Activated naive CD8-positive, alpha-beta T cell (primary cell): ENCODE results near the gene PXDC1.

Experiments used
- H3K27ac Mint-ChIP-seq: one replicate; pipeline ENCODE4 v1.8.0; 2021; ENCODE audit warnings: mixed read lengths
- H3K27me3 Mint-ChIP-seq: one replicate; pipeline ENCODE4 v1.8.0; 2021; ENCODE audit warnings: mixed read lengths
- H3K36me3 Mint-ChIP-seq: one replicate; pipeline ENCODE4 v1.8.0; 2021; ENCODE audit warnings: mixed read lengths
- H3K4me1 Mint-ChIP-seq: one replicate; pipeline ENCODE4 v1.8.0; 2021; ENCODE audit warnings: low read depth, mixed read lengths
- H3K4me3 Mint-ChIP-seq: one replicate; pipeline ENCODE4 v1.8.0; 2021; ENCODE audit warnings: mild to moderate bottlenecking, mixed read lengths
- H3K9me3 Mint-ChIP-seq: one replicate; pipeline ENCODE4 v1.8.0; 2021; ENCODE audit warnings: low read depth, mixed read lengths

PXDC1 gene

DNA sequence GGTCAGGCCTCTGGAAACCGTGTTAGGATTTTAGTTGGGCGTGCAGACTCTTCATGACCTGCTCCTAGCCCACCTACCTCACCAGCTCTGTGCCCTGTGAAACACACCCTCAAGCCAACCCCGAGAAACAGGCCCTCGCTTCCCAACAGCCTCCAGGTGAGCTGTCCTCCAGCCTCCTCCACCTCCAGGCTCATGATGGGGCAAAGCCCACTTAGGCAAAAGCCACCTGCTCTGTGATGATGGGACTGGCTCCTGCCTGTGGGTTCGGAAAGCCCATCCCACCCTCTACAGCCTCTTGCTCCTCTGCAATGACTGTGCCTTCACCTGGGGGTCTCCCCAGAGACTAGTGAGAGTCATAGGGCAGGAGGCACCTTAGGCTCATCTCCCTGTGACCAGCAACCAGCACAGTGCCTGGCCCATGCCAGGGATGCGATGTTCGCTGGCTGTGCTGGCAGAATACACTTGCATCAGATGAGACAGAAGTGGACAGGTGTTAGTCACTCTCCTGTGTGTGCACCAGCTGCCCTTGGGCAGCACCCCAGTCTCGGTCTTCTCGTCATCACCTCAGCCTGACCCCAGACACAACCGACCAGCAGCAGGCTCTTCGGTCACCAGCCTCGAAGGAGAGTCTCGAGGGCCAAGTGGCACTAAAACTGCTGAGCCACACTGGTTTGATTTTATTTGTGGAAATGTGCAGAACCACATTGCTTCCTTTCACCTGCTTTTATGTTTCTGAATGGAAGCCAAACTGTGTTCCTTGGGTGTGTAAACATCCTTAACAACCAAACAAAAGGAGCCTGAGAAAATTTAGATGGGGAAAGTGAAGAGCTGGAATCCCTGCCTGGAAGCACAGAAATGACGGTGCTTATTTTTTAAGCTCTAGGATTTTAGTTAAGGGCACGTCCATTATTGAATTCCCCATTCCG lies 10.7 kb downstream of the PXDC1 start:
- H3K4me1 Mint-ChIP-seq = peaks cover 9% of the 10 kb centered on the region
- H3K4me3 Mint-ChIP-seq = no peak overlapping the region
- H3K27ac Mint-ChIP-seq = no peak overlapping the region
- peaks cover 11% of the 10 kb centered on the region for H3K27me3 Mint-ChIP-seq
- H3K36me3 Mint-ChIP-seq = no peaks in the 10 kb centered on the region
- no peaks in the 10 kb centered on the region for H3K9me3 Mint-ChIP-seq

DNA sequence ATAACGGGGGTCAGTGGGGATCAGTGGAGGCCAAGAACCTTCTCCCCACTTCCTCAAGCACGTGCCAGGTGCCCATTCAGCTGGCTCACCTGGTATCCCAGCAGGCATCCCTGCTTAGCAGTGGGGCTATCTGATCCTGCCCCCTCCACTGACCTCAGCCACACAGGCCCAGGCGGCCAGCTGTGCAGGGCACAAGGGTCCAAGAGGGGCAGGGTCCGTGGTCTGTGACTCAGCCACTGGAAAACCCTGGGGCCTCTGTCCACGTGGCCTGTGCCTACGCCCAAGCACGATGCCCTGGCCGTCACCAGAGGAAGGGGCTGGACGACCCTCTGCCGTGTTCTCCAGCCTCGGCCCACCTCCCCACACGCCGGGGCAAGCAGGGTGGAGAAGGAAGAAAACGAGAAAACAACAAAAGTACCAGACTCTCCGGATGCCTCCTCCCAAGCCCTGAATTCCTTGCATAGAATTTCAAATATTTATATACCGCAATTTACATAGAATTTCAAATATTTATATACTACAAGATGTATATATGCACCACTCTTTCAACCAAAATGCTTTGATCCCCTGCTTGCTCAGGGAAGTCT lies 12.1 kb downstream of the PXDC1 start:
- H3K4me1 Mint-ChIP-seq = peaks cover 9% of the 10 kb centered on the region
- no peak overlapping the region for H3K27ac Mint-ChIP-seq
- no peak overlapping the region for H3K4me3 Mint-ChIP-seq
- no peaks in the 10 kb centered on the region for H3K36me3 Mint-ChIP-seq
- no peaks in the 10 kb centered on the region for H3K9me3 Mint-ChIP-seq
- H3K27me3 Mint-ChIP-seq = peaks cover 11% of the 10 kb centered on the region

DNA sequence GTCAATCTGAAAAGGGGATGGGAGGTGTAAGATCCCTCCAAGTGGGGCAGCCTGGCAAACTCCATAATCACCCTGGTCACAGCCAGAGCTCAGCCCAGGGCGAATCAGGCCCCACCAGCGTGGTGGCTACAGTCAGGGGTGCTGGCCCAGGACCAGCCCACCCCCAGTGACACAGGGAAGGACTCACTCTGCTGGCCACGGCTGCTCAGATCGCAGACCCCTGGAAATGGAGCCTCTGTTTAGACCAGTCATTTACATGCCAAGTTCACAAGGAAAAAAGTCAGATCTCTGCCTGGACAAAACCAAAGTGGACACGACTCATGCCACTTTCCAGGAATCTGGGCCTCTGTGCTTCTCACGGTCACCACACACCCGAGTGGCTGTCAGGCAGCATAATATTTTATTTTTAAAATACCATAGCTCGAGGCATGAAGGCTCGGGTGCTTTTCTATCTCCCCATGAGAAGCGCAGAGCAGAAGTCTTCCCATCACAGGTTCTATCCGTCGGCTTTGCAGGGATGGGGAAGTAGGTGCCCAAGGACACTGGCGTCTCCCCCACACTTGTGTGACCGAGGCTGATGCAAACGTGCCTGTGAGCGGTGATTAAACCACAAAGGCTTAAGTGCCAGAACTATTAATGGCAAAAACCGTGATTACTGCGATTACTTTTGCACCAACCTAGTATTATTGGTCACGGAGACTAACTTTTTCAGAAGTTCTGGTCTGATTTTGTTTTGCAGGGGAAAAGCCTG lies 13.0 kb downstream of the PXDC1 start:
- Mint-ChIP-seq H3K27ac (no peak overlapping the region), H3K36me3 (no peaks in the 10 kb centered on the region), H3K27me3 (peaks cover 15% of the 10 kb centered on the region), H3K9me3 (no peaks in the 10 kb centered on the region), H3K4me1 (peaks cover 9% of the 10 kb centered on the region), H3K4me3 (no peak overlapping the region)

DNA sequence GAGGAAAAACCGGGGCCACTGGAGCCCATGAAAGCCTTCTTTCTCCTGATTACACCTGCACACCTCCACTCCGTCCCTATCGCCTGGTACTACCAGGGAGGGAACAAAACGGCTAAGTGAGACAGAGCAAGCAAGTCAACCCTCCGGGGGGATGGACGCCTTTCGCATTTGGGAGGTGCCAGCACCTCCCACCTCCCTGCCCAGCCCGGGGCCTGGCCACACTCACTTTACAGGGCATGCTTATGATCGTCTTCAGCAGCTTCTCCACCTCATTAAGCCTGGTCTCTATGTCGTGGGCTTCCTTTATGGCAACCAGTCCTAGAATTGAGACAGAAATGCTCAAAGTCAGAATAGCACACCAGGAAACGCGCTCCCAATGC lies 13.7 kb downstream of the PXDC1 start:
- Mint-ChIP-seq H3K9me3 (no peaks in the 10 kb centered on the region), H3K27me3 (peaks cover 15% of the 10 kb centered on the region), H3K36me3 (no peaks in the 10 kb centered on the region), H3K4me1 (peaks cover 5% of the 10 kb centered on the region), H3K27ac (no peak overlapping the region), H3K4me3 (no peak overlapping the region)

DNA sequence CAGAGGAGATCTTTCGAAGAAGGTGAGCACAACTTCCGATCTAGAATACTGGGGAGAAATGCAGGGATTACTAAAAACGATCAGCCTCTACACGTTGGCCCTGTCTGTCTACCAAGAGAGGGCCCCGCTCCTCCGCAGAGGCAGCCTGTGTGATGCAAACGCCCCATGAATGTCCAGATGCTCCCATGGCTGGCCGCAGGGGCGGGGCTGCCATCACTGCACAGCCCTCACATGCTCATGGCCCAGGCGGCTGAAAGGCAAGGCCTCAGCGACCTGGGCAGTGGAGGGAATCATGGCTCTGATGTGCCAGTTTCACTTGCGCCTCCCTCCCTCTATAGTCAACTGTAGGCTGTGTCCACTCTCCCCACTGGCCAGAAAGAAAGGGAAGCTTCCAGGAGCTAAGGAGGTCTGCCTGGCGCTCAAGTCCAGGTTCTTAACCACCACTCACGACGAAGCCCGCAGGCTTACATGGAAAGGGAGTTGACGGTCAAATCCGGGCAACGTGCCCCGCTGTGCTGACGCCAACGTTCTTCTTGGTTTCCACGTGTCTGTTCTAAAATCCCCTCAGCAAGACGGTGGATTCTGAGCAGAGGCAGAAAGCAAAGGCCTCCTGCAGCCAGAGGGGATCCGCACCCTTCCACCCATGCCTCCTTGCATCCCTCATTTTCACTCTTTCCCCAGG lies 14.2 kb downstream of the PXDC1 start:
- H3K4me1 Mint-ChIP-seq = peaks cover 1% of the 10 kb centered on the region
- peaks cover 15% of the 10 kb centered on the region for H3K27me3 Mint-ChIP-seq
- H3K27ac Mint-ChIP-seq = no peak overlapping the region
- no peaks in the 10 kb centered on the region for H3K36me3 Mint-ChIP-seq
- no peaks in the 10 kb centered on the region for H3K9me3 Mint-ChIP-seq
- H3K4me3 Mint-ChIP-seq = no peak overlapping the region

DNA sequence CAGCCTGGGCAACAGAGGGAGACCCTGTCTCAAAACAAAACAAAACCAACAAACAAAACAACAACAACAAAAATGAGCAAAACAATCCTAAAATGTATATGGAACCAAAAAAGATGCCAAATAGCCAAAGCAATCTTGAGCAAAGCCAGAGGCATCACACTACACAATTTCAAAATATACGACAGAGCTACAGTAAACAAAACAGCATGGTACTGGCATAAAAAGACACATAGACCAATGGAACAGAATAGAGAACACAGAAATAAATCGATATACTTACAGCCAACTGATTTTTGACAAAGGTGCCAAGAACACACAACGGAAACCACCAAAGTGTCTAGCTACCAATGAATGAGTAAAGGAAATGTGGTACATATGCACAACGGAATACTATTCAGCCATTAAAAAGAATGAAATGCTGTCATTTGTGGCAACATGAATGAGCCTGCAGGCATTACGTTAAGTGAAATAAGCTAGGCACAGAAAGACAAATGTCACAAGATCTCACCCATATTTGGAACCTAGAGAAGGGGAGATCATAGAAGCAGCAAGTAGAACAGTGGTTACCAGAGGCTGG lies 16.4 kb downstream of the PXDC1 start:
- Mint-ChIP-seq H3K36me3 (no peaks in the 10 kb centered on the region), H3K4me1 (no peaks in the 10 kb centered on the region), H3K27ac (no peak overlapping the region), H3K4me3 (no peak overlapping the region), H3K27me3 (peaks cover 11% of the 10 kb centered on the region), H3K9me3 (no peaks in the 10 kb centered on the region)

DNA sequence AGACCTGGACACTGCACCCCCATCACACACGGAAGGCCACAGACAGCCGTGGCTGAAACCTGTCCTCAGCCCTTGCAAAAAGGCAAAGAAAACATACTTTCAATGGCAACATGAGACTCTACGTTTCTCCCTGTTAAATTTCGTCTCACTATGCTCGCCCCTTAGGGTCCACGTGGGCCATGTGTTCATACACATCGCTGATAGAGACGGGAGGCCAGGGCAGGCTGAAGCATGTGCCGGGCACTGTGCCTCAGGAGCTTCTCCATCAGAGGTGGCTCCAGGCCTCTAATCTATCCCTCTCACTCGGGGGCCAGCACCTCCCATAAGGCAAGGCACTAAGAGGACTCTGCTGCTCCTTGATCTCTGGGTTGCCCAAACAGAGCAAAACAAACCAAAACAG lies 17.5 kb downstream of the PXDC1 start:
- Mint-ChIP-seq H3K36me3 (no peaks in the 10 kb centered on the region), H3K27ac (no peak overlapping the region), H3K4me1 (no peaks in the 10 kb centered on the region), H3K9me3 (no peaks in the 10 kb centered on the region), H3K27me3 (peaks cover 11% of the 10 kb centered on the region), H3K4me3 (no peak overlapping the region)

DNA sequence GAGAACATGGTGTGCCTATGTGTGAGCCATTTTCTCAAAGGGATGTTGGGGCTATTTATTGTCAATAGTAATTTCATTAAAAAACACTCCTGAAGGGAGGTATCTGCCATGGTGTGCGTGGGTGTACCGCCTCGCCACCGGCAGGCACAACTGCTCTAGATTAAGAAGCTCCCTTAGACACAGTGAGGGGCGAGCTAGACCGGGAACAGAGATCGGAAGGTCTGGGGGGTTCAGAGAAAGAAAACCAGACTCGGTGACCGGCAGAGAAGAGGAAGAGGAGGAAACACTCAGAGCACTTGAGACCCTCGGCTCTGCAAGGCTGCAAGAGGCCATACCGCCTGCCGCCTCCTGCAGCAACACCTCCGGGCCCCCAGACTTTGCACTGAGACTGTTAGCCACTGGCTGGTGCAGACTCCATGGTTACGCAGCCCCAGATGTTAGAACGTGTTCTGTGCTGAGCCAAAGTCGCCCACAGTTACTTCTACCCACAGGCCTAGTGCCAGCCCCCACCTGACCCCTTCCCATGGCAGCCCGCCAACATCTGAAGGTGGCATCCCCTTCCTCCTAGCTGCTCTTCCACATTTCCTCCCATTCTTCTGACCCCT lies 18.1 kb downstream of the PXDC1 start:
- H3K9me3 Mint-ChIP-seq = no peaks in the 10 kb centered on the region
- H3K36me3 Mint-ChIP-seq = no peaks in the 10 kb centered on the region
- no peaks in the 10 kb centered on the region for H3K4me1 Mint-ChIP-seq
- peaks cover 11% of the 10 kb centered on the region for H3K27me3 Mint-ChIP-seq
- H3K27ac Mint-ChIP-seq = no peak overlapping the region
- H3K4me3 Mint-ChIP-seq = no peak overlapping the region

DNA sequence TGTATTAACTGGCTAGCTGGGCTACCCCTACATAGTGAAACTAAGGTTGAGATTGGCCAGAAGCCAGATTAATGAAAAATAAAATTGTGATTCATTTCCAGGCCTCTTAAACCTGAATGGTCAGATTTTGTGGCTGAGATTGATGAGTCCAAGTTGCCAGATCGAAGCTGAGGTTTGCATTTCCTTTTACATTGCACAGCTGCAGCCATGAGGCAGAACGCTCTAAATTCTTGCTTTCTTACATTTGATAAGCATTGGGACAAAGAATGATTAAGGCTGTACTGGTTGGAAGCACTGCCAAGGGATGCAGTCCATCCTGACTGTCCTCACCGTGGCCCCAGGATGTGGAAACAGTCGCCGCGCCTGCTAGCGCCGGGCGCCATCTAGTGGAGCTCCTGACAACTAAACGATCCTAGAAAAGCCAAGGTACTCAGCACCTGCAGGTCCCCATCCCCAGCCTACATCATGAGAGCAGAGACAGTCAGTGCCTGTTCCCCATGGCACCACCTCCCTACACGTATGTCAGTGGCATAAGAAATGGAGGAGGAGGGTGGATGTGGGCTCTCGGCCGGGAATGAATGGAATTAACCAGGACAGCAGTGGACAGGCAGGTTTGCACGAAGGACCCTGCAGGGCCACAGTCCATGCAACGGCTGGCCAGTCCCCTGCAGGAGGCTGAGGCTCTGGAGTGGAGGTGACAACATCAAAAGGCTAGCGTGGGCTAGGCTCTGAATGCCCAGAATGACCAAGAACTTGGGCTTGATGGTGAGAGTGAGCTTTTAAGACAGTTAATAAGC lies 19.0 kb downstream of the PXDC1 start:
- no peaks in the 10 kb centered on the region for H3K4me1 Mint-ChIP-seq
- H3K9me3 Mint-ChIP-seq = no peaks in the 10 kb centered on the region
- no peak overlapping the region for H3K27ac Mint-ChIP-seq
- no peaks in the 10 kb centered on the region for H3K36me3 Mint-ChIP-seq
- H3K27me3 Mint-ChIP-seq = peaks cover 11% of the 10 kb centered on the region
- no peak overlapping the region for H3K4me3 Mint-ChIP-seq

DNA sequence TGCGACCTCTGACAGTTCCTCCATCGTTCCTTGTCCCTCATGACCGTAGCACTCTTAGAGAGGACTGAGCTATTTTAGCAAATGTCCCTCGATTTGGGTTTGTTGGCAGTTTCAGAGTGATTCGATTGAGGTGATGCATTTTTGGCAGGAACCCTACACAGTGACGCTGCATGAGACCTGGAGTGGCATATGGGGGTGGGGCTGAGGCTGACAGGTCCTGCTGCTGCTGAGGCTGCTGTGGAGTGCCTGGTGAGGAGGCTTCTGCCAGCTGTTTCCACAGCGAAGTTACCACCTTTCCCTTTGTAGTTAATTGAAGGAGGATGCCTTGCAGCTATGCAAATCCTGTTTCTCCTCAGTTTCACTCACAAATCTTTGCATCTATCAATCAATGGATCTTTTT lies 19.8 kb downstream of the PXDC1 start:
- H3K4me3 Mint-ChIP-seq = no peak overlapping the region
- no peaks in the 10 kb centered on the region for H3K9me3 Mint-ChIP-seq
- H3K4me1 Mint-ChIP-seq = no peaks in the 10 kb centered on the region
- peaks cover 11% of the 10 kb centered on the region for H3K27me3 Mint-ChIP-seq
- no peak overlapping the region for H3K27ac Mint-ChIP-seq
- no peaks in the 10 kb centered on the region for H3K36me3 Mint-ChIP-seq

DNA sequence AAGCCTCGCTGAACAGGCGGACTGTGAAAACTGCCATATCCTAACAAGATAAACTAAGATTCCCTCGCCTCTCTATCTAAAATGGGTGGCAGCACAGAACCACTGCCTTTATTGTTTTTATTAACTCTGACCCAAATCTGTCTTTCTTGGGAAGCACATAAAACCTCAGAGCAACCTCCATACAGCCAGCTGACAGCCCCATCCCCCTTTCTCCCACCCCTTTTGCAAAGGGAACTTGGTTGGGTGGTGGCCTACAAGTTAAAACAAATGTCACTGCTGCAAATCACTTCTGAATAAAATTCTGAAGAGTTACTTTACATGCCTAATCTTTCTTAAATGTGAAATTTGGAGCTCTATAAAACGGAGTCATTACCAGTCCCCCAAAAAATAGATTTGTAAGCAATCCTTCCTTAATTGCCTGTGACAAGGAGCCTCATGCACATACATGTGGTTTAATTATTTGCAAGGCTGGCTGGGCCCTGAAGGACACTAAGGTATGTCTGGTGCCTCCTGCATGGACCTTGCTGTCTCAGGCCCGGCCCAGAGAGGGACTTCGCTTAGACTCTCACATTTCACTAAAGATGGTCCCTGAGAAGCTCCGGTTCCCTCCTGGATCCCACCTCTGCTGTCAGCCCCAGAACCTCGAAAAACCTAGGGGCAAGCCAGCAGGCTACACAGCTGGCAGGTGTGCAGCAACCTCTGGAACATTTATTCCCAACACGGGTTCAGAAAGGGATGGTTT lies 21.7 kb downstream of the PXDC1 start:
- H3K4me3 Mint-ChIP-seq = no peak overlapping the region
- no peak overlapping the region for H3K27ac Mint-ChIP-seq
- H3K4me1 Mint-ChIP-seq = no peaks in the 10 kb centered on the region
- H3K27me3 Mint-ChIP-seq = peaks cover 6% of the 10 kb centered on the region
- no peaks in the 10 kb centered on the region for H3K9me3 Mint-ChIP-seq
- no peaks in the 10 kb centered on the region for H3K36me3 Mint-ChIP-seq

DNA sequence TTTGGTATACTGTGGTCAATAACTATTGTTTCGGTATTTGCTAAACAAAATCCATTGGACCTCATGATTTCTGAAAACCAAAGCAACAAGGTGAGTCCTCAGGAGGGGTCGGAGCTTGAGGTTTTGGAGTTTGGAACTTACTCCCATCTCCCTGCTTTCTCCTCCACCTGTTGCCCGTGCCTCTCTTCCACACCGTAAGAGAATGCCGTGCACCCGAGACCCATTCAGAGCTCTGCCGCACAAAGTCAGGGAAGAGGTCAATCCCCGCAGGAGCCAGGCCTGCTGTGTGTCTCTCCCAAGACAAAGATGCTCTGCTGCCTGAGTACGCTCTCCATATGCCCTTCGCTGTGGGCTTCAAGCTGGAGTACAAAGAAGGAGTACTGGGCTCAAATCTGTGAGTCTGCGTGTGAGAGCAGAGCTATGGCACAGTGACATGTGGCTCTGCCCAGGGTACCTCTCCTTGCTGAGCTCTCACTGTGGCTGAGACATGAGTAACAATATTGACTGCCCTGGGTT lies 23.9 kb downstream of the PXDC1 start:
- Mint-ChIP-seq H3K27ac (no peak overlapping the region), H3K9me3 (no peaks in the 10 kb centered on the region), H3K4me1 (no peaks in the 10 kb centered on the region)

DNA sequence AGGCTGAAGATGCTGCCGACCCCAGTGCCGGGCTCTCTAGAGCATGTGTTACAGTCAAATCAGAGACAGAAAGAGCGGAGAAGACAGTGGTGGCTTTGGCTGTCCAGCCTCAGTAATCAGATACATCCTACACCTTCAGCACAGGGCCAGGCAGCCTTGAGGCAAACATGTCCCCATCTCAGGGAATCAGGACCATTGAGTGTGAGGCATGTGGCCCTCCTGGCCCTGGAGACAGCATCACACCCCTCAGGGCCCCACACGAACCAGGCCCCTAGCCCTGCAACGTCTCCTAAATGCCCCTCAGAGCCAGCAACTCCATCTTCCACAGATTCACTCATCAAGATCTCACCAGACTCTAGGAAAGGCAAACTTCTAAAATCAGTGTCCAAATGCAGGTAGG lies 24.5 kb downstream of the PXDC1 start:
- peaks cover 1% of the 10 kb centered on the region for H3K27me3 Mint-ChIP-seq
- H3K4me1 Mint-ChIP-seq = peaks cover 2% of the 10 kb centered on the region
- H3K36me3 Mint-ChIP-seq = no peaks in the 10 kb centered on the region
- no peak overlapping the region for H3K4me3 Mint-ChIP-seq
- no peak overlapping the region for H3K27ac Mint-ChIP-seq
- H3K9me3 Mint-ChIP-seq = no peaks in the 10 kb centered on the region

More for the DNA sequence above, 23.9 kb downstream of the PXDC1 start:
- no peaks in the 10 kb centered on the region for H3K36me3 Mint-ChIP-seq
- peaks cover 3% of the 10 kb centered on the region for H3K27me3 Mint-ChIP-seq
- H3K4me3 Mint-ChIP-seq = no peak overlapping the region
